ENCODE data around the gene MAST4.

The MAST4 gene

GRCh38 chr5:66603881-66604280, 7.7 kb downstream of the MAST4 start:
- DNase-seq (ENCODE audit: low spot score), result no peak

- no peak for DNase-seq (ENCODE audit: low spot score)
These were observed 10.5 kb downstream of the MAST4 start for GRCh38 chr5:66606713-66607112.

- no peak for DNase-seq (ENCODE audit: low spot score)
These were observed 12.3 kb downstream of the MAST4 start for GRCh38 chr5:66608501-66608900.

- no peak for DNase-seq (ENCODE audit: low spot score)
These were observed 13.4 kb downstream of the MAST4 start for GRCh38 chr5:66609615-66610014.

GRCh38 chr5:66612226-66612625, 16.0 kb downstream of the MAST4 start:
- no peak for DNase-seq (ENCODE audit: low spot score)

GRCh38 chr5:66615136-66615535, 18.9 kb downstream of the MAST4 start:
- no peak for DNase-seq (ENCODE audit: low spot score)

GRCh38 chr5:66615894-66616293, 19.7 kb downstream of the MAST4 start:
- DNase-seq (ENCODE audit: low spot score), result no peak

GRCh38 chr5:66616520-66617225, 20.5 kb downstream of the MAST4 start:
- DNase-seq (ENCODE audit: low spot score), result no peak

GRCh38 chr5:66617226-66617861, 21.2 kb downstream of the MAST4 start:
- no peak for DNase-seq (ENCODE audit: low spot score)

- DNase-seq (ENCODE audit: low spot score), result no peak
These were observed 22.0 kb downstream of the MAST4 start for GRCh38 chr5:66617991-66618768.

- DNase-seq (ENCODE audit: low spot score), result no peak
These were observed 24.5 kb downstream of the MAST4 start for GRCh38 chr5:66620711-66621110.

GRCh38 chr5:66621146-66621545, 25.0 kb downstream of the MAST4 start:
- no peak for DNase-seq (ENCODE audit: low spot score)

GRCh38 chr5:66621736-66622135, 25.5 kb downstream of the MAST4 start:
- no peak for DNase-seq (ENCODE audit: low spot score)

GRCh38 chr5:66628561-66628960, 32.4 kb downstream of the MAST4 start:
- DNase-seq (ENCODE audit: low spot score), result no peak

GRCh38 chr5:66629446-66629845, 33.3 kb downstream of the MAST4 start:
- no peak for DNase-seq (ENCODE audit: low spot score)

GRCh38 chr5:66633754-66634153, 37.6 kb downstream of the MAST4 start:
- DNase-seq (ENCODE audit: low spot score), result no peak

- no peak for DNase-seq (ENCODE audit: low spot score)
These were observed 38.4 kb downstream of the MAST4 start for GRCh38 chr5:66634601-66635000.

GRCh38 chr5:66637994-66638393, 41.8 kb downstream of the MAST4 start:
- DNase-seq (ENCODE audit: low spot score), result no peak

GRCh38 chr5:66639037-66639436, 42.8 kb downstream of the MAST4 start:
- DNase-seq (ENCODE audit: low spot score), result no peak

GRCh38 chr5:66642538-66642937, 46.3 kb downstream of the MAST4 start:
- no peak for DNase-seq (ENCODE audit: low spot score)

- no peak for DNase-seq (ENCODE audit: low spot score)
These were observed 47.2 kb downstream of the MAST4 start for GRCh38 chr5:66643387-66643786.

GRCh38 chr5:66644111-66644510, 47.9 kb downstream of the MAST4 start:
- no peak for DNase-seq (ENCODE audit: low spot score)

GRCh38 chr5:66645039-66645438, 48.8 kb downstream of the MAST4 start:
- no peak for DNase-seq (ENCODE audit: low spot score)

All from AG08396 (cell line).